Cardiac muscle cell (in vitro differentiated cells and primary cell): ENCODE measurements around the gene KLHL13. TPM values are rescaled to one million over a fixed set of nuclear protein-coding genes. Genes with fewer than 3 reads are reported as not detected.
"Not testable (repeated sequence)": the region's sequence is repeated elsewhere in the genome, so short reads cannot be mapped to it uniquely, and the experiment has no call there.

Source experiments
- DNase-seq, 2 donors: peaks; one replicate each; pipeline versions ENCODE4 v3.0.0 to v3.0.0-alpha.2; 2010 to 2017; ENCODE audit warnings: low read depth in 1 of 2, low spot score in 1 of 2
- H3K27ac ChIP-seq: fragments of 200-600 bp; sonication (generic); 2 replicates; pipeline ENCODE4 v1.5.1; 2016
- H3K27me3 ChIP-seq: fragments of 200-600 bp; sonication (generic); 2 replicates; pipeline ENCODE4 v1.6.0; 2016; ENCODE audit warnings: control low read depth
- H3K36me3 ChIP-seq: fragments of 200-600 bp; sonication (generic); 2 replicates; pipeline ENCODE4 v1.5.1; 2016; ENCODE audit warnings: control low read depth
- H3K4me1 ChIP-seq: fragments of 200-600 bp; sonication (generic); 2 replicates; pipeline ENCODE4 v1.8.1; 2017; ENCODE audit warnings: low read depth, mild to moderate bottlenecking, mixed run types
- H3K4me3 ChIP-seq: fragments of 200-600 bp; sonication (generic); 2 replicates; pipeline ENCODE4 v1.5.1; 2016; ENCODE audit warnings: mild to moderate bottlenecking
- H3K9me3 ChIP-seq: fragments of 200-600 bp; sonication (generic); 2 replicates; pipeline ENCODE4 v1.5.1; 2017; ENCODE audit warnings: low read depth, mild to moderate bottlenecking, control low read depth
- CTCF ChIP-seq: IDR thresholded peaks from 2 replicates; pipeline ENCODE4 v1.5.1; 2012; ENCODE audit warnings: low read depth, mild to moderate bottlenecking, low read length
- polyA plus RNA-seq: library from polyadenylated mRNA; unstranded; fragments of >200 nt; fragmentation: Nextera tagmentation; extraction: Ambion mirVana; gene quantifications from 2 replicates; pipeline ENCODE4 v1.2.1, GENCODE V29; 2016
- total RNA-seq: library from RNA; depleted of rRNA; stranded (reverse); fragments of >200 nt; gene quantifications from 2 replicates; pipeline ENCODE4 v1.2.3, GENCODE V29; 2016

The KLHL13 gene
- total and polyA plus RNA-seq, 2 experiments from 2014 or later = 13.8 to 22.0 TPM

- Histone ChIP-seq H3K4me3 (no peak overlapping the region), H3K9me3 (no peaks in the 10 kb centered on the region), H3K27ac (no peak overlapping the region), H3K36me3 (no peaks in the 10 kb centered on the region), H3K4me1 (peaks cover 10% of the 10 kb centered on the region), H3K27me3 (no peaks in the 10 kb centered on the region)
- TF ChIP-seq CTCF = no peak
- DNase-seq = no peak
Measured at GRCh38 chrX:118152721-118153120, 36.1 kb upstream of the KLHL13 start.

DNA sequence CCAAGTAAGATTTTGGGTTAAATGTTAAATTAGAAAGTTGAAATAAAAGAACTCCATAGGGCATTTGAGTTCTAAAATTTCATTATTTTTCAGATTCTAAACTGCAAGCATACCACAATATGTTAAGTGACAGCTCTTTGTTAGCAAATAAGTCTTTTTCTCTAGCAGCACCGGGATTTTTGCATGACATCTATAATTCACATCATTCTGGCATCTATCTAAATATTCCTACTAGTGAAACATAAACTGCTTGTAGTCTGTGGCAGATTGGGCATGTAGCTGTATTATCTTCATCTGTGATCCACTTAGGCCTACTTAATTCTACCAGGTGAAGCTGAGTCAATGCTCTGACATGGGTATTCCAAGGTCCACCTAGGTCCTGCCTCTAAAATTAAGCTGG lies 32.1 kb upstream of the KLHL13 start:
- Histone ChIP-seq H3K27ac (no peak overlapping the region), H3K4me3 (no peak overlapping the region), H3K36me3 (no peaks in the 10 kb centered on the region), H3K4me1 (peaks cover 5% of the 10 kb centered on the region), H3K27me3 (no peaks in the 10 kb centered on the region), H3K9me3 (no peaks in the 10 kb centered on the region)
- TF ChIP-seq CTCF = no peak
- DNase-seq = no peak

DNA sequence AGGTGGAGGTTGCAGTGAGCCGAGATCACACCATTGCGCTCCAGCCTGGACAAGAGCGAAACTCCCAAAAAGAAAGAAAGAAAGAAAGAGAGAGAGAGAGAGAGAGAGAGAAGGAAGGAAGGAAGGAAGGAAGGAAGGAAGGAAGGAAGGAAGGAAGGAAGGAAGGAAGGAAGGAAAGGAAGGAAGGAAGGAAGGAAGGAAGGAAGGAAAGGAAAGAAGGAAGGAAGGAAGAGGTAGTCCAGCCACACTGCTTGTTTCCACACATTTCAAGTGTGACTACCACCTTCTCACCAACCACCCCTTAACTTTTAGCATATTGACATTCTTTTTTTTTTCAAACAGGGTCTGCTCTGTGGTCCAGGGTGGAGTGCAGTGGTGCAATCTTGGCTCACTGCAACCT lies 31.2 kb upstream of the KLHL13 start:
- not testable (repeated sequence) for H3K27me3 ChIP-seq, H3K9me3 ChIP-seq, H3K4me1 ChIP-seq, H3K4me3 ChIP-seq, H3K36me3 ChIP-seq, DNase-seq, H3K27ac ChIP-seq

- H3K36me3 ChIP-seq = no peaks in the 10 kb centered on the region
- no peaks in the 10 kb centered on the region for H3K27me3 ChIP-seq
- no peak overlapping the region for H3K4me3 ChIP-seq
- no peak for DNase-seq
- TF ChIP-seq CTCF = no peak
- no peaks in the 10 kb centered on the region for H3K9me3 ChIP-seq
- no peaks in the 10 kb centered on the region for H3K4me1 ChIP-seq
- H3K27ac ChIP-seq = no peak overlapping the region
Measured at GRCh38 chrX:118143578-118143977, 27.0 kb upstream of the KLHL13 start.

- H3K36me3 ChIP-seq = no peaks in the 10 kb centered on the region
- DNase-seq = no peak
Measured at GRCh38 chrX:118131336-118131735, 14.7 kb upstream of the KLHL13 start.

DNA sequence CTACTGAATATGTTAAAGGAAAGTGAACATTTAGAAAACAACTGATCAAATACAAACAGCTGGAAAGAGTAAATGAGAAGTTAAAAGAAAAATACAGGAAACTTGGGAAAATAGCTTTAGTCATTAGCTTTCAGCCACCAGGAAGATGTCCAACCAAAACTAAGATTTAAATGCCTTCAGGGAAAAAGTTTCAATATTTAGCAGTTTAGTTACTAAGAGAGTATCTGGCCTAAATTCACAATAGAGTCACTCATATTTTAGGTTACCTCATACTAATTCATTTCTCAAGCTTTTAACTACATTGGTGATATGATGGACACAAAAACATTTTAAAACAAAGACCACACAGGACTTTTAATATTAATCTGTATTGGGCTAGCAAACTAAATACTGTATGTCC lies 13.1 kb upstream of the KLHL13 start:
- Histone ChIP-seq H3K27me3 (no peaks in the 10 kb centered on the region), H3K36me3 (no peaks in the 10 kb centered on the region), H3K9me3 (no peaks in the 10 kb centered on the region), H3K4me3 (no peak overlapping the region), H3K27ac (no peak overlapping the region), H3K4me1 (no peaks in the 10 kb centered on the region)
- no peak for TF ChIP-seq CTCF
- no peak for DNase-seq

More at GRCh38 chrX:118131336-118131735, 14.7 kb upstream of the KLHL13 start:
- Histone ChIP-seq H3K4me1 (no peaks in the 10 kb centered on the region), H3K9me3 (no peaks in the 10 kb centered on the region), H3K27ac (no peak overlapping the region), H3K4me3 (no peak overlapping the region), H3K27me3 (no peaks in the 10 kb centered on the region)
- TF ChIP-seq CTCF = no peak
